Midbrain (tissue), 1 donor: Measurements from ENCODE around the gene TMOD2.

ENCODE experiments used
- DNase-seq: peaks from one replicate; lab custom pipeline; 2025; lab: John Stamatoyannopoulos, UW

Gene TMOD2

DNA sequence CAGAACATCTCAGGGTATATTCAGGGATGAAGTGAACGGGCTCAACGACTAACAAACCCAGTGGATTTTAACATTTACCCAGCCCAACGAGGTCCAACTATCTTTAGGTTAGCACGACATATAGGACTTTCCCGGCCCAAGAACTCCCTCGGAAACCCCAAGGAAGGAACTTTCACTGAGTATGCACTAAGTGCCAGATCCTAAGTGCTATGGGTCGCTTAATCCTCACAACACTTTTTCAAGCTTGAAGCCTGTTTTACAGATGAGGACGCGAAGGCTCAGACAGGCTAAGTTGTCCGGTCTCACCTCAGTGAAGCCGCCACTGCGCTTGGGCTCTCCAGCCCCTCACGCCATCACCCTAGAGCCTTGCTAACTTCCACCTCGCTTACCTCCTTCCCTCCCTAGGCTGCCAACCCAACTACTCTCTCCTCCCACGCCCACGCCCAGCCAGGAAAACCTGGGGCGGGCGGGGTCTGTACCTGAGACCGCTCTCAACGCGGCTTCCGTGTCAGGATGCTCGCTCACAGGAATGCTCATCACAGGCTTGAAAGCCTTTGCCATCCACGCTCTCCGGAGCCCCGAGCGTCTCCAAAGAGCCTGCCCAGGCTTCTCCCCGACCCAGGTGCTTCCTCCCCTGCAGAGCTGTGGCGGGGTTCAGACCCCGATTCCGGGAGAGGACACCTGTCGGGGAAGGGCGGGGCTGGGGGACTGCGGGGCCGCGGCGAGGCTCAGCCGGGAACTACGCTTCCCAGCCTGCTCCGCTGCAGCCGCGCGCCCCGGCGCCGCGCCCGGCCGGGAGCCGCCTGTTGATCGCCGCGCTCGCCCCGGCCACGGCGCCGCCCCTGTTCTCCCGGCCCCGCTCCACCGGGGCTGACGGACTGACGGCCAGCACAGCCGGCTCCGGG is at the start of gene TMOD2:
Gene TMOD2, plus strand, starts transcription at position 806 of the 905 bp plus-strand sequence. CDS start 14,845 bp downstream, outside the sequence.
- DNase-seq = peak; percentile 75

DNA sequence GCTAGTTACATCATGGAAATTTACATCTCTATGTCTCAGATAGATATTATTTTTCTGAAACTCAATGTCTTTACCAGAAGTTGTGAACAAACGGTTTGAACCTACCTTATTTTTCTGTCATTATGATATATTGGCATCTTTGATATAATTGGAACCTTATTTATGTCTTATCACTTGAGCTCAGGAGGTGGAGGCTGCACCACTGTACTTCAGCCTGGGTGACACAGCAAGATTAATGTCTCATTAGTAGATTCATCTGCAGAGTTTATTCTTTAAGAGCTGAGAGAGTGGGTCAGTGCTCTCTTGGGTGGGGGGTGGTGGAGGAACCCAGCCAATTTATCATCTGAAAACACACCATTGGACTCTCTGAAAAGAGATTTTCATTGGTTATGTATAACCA is 48.7 kb upstream of the TMOD2 start:
- DNase-seq = no peak

DNA sequence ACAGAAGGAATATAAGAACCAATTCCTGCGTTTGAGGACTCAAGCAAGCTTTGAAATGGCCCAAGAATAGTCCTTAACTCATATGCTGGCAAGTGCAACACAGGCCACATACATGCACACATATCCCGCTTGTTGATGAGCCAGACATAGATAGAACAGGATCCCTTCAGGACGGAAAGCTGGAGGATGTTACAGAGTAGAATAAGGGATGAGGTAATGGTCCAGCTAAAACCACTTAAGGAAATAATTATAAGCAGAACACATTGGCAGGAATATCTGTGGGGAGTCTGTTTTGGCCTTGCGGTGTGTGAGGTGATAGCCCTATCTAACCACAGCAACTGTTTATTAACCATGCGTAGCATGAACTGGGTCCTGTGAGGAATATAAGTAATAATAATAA is 45.1 kb upstream of the TMOD2 start:
- DNase-seq = no peak

DNA sequence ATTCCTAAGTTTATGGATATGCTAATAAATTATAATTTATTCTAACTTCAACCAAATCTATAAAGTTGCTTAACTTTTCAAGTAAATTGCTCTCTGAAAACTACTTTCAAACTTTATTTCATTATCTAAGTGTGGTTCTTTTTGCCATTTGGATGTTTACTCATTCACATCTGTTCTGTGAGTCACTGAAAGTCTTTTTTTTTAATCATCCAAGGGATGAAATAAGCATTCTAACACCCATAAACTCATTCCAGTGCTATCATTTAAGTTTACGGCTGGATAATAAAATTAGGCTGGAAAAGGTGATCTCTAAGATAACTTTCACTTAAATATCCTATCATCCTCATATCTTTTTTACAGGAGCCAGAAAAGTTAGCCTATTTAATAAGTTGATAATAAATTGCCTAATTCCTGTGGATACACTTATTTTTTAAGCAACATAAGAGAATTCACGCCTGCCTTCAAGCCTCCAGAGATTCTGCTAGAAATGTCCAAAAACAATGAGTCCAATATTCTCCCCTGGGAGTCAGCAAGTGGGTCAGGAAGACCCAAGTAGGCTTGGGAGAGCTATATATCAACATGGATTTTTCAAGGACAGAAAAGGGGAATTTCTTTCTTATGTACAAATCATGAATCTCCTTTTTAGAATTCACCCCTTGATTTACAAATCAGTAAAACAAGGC is 44.3 kb upstream of the TMOD2 start:
- DNase-seq = no peak

DNA sequence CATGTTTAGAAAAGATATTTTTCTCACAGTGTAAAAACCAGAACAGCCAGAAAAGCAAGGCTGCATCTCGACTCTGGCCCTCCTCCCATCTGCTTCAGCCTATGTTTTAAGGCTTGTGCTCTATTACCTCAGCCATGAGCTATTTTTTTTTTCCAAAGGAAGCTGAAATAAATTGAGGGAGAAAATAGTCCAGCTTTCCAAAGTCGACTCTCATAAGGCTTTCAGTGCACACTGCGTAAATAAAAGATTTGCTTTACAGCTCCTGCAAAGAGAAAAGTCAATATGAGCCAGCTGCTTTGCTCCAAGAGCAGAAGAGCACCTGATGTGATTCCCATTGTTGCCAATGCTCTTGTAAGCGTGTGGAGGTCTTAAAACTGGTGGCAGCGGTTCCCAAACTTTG is 43.4 kb upstream of the TMOD2 start:
- DNase-seq = no peak

DNA sequence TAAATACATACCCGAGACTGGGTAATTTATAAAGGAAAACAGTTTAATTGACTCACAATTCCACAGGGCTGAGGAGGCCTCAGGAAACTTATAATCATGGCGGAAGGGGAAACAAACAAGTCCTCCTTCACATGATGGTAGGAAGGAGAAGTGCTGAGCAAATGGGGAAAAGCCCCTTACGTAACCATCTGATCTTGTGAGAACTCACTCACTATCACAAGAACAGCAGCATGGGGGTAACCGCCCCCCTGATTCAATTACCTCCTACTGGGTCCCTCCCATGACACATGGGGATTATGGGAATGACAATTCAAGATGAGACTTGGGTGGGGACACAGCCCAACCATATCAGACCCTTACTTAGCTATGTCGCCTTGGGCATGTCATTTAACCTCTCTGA is 42.4 kb upstream of the TMOD2 start:
- DNase-seq = no peak

DNA sequence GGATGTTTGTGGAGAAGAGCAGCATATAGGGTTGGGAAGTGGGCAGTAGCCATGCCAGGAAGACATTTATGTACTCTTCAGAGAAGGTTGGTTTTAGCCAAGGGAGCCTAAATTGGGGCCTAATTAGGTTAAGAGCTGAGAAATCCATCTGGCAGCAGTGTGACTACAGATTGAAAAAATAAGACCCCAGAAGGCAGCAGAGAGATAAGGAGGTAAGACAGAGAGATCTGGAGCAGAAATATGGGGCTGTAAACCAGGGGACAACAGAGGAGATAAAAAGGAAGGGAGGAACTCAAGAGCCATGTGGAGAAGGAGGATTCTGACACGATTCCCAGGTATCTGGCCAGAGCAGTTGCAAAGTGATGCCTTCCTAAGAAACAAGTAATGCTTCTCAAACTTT is 37.2 kb upstream of the TMOD2 start:
- no peak for DNase-seq

DNA sequence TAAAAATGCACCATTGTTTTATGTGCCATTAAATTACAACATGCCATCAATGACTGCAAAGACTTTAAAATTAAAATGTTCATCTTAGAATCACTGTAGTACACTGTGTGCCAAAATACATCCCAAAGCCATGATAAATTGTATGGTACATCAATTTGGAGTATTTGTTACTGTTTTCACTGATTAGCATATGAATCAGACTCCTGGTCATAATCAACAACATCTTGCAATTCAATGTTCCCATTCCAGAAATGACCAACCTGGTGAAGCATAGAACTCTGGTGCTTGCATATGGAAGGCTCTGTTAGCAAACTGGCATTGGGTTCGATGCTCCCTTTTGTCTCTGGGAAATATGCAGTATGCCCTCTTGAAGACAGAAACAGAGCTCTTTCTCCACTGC is 36.5 kb upstream of the TMOD2 start:
- no peak for DNase-seq

DNA sequence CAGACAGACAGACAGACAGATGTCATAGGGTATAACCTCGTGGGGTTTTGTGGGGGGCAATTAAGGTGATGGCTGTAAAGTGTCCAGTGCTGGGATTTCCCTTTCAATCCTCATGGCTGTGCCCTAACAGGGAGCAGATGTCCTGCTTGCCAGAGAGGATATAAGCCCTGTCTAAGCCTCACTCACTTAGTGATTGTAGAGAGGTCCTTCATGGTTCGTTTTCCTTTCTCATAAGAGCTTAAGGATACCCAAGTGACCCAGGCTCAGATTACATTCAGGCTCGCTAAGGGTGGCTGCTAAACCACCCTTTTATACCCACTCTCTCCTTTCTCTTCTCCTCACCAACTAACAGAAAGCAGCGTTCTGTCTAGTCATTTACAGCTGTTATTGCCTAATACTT is 33.2 kb upstream of the TMOD2 start:
- no peak for DNase-seq

DNA sequence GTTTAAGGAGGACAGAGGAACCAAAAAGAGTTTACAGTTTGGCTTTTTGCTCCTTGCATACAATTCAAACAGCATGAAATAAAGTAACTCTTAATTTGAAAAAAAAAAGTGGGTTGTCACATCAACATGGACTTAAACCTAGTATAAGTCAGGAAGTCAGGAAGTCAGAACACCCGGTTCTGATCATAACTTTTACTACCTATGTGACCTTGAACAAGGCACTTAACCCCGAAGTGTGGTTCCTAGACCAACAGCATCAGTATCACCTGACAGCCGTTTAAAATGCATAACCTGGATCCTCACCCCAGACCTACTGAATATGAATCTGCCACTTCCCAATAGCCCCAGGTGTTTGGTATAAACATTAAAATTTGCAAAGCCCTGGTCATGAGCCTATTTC is 32.7 kb upstream of the TMOD2 start:
- DNase-seq = no peak

DNA sequence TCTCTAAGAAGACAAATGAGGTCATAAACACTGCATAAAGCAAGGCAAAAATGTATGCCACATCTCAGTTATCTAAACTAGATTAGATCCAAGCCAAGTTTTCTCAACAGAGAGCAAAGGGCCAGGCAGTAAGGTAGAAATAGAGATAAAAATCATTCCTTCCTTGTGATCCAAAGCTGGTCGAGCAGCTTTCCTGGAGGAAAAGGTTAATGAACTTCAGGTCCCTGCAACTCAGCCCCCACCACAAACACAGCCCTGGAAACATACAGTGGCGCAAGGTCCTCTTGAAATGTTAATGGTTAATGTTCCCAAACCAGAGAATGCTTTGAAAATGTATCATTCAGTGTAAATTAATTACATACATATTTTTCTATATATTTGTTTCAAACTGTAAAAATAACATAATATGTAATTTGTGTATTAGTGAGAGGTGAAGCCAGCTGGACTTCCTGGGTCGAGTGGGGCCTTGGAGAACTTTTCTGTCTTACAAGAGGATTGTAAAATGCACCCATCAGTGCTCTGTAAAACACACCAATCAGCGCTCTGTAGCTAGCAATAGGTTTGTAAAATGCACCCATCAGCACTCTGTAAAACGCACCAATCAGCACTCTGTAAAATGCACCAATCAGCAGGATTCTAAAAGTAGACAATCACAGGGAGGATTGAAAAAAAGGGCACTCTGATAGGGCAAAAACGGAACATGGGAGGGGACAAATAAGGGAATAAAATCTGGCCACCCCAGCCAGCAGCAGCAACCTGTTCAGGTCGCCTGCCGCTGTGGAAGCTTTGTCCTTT is 31.0 kb upstream of the TMOD2 start:
- no peak for DNase-seq

DNA sequence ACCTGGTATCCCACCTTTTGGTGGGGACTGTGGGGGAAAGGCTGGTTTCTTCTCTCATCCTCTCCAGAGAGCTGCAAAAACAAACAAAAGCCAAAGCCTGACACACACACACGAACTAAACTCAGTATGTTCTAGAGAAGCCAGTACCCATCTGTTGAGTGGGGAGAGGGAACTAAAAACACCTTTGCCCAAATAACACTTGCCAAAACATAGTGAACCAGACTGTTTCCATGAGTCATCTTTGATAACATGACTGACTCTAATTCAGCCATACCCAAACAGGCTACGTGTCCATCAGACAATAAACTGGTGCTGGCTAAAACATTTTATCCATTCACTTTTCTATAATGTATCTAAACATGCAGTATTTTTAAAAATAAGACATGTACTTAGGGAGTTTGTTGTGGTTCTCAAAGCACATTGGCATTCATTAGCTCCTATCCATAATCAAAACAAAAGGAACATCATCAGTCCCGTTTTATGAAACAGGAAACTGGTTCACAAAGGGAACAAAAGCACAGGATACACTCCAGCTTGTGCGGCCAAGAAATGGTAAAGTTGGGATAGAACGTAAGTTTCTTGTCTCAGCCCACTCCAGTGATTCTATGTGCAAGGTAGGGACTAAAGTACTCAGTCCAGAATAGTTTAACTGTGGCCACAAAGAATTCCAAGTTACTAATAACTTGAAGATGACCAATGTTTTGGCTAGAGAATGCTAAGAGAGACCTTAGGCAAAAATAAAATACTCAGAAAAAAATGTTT is 30.0 kb upstream of the TMOD2 start:
- no peak for DNase-seq

DNA sequence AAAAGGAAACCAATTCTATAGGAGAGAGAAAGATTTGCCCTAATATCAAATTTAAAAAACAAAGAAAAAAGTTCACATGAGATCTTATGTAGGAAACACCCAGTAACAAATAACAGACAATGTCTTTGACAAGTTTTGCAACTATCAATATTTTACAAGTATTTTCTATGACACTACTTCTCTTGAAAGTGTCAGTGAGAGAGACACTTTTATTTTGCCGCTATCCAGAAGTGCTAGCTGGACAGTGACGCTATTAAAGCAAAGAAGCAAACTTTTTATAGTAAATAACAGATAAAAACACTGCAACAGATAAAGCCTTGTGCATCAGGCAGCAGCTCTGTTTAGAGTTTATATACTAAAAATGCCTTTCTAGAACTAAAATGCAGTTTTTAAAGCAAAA is 27.2 kb upstream of the TMOD2 start:
- DNase-seq = no peak

DNA sequence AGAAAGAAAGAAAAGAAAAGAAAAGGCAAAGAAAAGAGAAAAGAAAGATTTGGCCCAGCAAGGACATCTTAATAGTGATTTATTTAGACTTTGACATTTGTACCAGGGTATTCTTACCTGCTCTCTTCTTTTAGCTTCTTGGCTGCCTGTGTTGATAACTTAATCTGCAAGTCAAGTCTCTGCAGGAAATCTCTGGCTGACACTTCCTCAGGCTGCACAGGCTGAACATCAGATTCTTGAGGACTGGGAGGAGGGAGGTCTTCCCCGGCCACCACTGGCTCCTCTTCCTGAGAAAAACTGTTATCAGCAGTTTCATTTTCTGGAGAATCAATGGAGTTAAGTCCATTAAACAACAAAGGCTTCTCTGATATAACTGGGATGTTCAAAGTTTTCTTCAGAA is 26.7 kb upstream of the TMOD2 start:
- no peak for DNase-seq

DNA sequence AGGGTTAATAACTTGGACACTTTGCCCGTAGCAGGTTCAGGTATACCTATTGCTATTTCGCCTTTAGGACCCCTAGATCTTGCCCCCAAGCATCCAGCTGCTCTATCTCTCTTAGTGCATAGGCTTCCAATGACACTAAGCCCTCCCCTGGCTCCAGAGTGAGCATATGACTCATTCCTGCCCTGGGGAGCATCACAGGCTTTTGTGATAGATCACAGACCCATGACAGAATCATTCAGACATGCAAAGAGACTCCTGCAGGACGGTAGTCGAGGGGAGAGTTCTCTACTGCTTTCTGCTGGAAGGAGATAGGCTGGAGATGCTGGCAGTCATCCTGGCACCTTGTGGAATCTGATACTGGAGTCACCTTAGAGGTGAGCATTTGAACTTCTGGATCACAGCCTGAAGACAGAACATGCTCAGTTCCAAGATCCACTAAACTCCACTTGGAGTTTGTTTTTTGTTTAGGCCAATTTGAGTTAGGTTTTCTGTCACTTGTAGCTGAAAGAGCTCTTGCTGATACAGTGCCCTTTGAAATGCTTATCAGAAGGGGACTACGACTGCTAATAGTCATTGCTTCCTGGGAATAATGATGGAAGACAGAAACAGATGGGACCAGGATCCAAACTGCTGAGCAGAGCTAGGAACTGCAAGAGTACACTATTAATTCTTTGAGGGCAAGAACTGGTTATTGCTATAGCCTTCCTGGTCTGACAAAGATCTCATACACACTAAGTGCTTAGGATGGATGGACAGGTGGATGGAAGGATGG is 24.9 kb upstream of the TMOD2 start:
- DNase-seq = no peak

DNA sequence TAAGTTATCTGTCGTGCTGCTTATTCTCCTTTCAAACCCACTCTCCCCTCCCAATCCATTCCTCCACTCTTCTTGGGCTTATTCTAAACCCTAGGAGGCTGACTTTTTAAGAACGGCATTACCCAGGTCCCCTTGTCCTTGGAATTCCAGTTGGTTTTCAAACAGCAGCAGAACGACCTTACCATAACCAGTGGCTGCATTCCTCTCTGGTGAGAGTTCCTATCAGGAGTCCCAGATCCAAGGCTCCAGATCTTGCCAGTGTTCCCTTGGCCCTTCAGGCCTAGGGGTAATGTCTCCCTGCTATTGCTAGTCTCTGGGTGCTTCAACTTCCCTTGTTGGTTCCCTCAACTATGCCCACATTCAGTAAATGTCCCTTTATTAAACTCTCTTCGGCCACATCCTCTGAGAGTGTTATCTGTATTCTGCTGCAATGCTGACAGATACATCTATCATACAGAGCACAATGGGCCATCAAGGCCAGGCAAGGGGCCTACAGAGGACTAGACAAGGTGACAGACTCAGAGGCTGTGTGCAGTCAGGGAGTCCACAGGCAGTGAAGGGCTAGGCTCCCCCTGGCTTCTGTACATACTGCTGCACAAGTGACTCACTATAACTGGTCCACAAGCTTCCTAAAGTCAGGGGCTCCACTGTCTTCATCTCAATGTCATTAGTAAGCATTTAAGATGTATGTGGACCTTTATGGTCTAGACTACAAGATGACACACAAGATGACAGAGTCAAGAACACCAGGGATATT is 24.1 kb upstream of the TMOD2 start:
- DNase-seq = no peak

DNA sequence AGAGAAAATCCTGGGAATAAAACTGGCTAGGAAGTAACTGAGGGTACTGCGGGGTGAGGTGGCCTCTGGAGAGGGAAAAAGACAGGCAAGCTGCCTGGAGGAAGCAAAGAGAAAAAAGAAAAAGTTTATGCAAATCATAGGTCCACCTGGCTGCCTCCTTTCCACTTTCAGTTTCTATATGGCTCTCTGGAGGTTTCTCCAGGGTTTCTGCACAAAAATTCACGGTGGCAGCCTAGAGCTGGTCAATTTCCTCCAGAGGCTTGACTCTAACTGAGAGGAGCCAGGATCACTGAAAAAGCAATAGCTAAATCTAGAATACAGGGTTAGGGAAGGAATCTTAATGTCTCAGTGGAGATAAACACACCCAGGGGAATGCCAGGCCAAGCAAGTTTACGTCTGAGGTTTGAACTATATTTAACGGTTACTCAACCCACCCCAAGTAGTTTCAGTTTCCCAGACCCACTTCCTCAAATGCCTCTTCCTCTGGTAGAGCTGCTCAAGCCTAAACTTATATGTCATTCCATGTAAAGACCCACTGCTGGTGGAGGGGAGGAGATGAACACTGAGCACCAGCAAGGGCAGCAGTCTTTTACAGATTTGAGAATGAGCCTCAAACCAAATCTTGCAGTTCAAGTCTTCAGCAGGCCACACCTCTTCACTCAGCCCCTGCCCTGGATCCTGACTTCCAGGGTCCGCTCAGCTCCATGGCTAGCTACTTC is 19.7 kb upstream of the TMOD2 start:
- no peak for DNase-seq

DNA sequence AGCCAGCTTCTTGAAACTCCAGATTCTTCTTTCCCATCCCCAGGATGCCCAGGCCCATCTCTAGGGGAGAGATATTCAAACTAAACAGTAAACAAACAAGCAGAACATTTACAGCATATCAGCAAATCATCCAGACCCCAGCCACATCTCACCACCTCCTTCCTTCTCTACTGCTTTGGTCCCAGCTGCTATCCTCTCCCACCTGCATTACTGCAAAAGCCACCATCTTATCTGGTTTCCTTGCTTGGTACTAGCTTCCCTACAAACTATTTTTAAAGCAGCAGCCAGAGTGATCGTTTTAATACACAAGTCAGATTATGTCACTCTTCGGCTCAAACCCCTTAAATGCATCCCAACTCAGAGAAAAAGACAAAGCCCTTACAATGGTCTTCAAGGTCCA is 18.8 kb upstream of the TMOD2 start:
- no peak for DNase-seq

DNA sequence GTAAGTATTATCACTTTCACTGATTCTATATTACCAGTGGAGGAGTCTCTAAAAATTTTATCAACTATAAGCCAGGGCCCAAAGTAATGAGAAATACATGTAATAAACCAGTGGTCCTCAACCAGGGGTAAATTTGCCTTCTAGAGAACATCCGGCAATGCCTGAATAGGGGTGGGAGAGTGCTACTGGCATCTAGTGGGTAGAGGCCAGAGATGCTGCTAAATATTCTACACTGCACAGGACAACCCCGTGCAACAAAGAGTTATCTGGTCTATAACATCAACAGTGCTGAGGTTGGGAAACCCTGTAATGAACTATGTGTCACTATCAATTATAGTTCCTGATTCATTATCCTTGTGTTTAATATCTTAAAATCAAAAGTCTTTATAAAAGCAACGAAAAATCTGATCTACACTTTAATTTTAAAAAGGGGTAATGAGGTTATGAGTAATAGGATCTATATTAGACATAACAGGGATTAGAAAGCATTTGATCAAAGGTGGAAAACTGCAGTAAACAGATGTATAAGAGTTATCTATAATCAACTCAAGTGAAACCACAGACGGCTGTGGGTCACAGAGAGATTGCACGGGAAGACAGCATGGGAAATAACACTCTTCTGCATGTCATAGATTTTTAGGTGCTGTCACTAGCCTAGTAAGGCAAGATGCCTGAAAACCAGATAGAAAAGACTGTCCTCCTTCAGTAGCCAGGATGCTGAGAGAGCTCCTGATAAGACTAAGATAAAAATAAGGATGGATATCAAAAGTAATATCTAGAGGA is 16.0 kb upstream of the TMOD2 start:
- DNase-seq = peak; percentile 19
